K562 treated with DMSO at 1 percent for 4 hours (cell line): ENCODE measurements around the gene IL6. TPM values are rescaled to one million over a fixed set of nuclear protein-coding genes. Genes with fewer than 3 reads are reported as not detected.

Source experiments
- total RNA-seq: library from RNA; unstranded; fragments of 300-600 nt; gene quantifications from 2 replicates; pipeline ENCODE4 v1.2.3, GENCODE V29; 2022; ENCODE audit not compliant: insufficient read depth

Gene IL6
- not detected in 2 replicates for total RNA-seq

DNA sequence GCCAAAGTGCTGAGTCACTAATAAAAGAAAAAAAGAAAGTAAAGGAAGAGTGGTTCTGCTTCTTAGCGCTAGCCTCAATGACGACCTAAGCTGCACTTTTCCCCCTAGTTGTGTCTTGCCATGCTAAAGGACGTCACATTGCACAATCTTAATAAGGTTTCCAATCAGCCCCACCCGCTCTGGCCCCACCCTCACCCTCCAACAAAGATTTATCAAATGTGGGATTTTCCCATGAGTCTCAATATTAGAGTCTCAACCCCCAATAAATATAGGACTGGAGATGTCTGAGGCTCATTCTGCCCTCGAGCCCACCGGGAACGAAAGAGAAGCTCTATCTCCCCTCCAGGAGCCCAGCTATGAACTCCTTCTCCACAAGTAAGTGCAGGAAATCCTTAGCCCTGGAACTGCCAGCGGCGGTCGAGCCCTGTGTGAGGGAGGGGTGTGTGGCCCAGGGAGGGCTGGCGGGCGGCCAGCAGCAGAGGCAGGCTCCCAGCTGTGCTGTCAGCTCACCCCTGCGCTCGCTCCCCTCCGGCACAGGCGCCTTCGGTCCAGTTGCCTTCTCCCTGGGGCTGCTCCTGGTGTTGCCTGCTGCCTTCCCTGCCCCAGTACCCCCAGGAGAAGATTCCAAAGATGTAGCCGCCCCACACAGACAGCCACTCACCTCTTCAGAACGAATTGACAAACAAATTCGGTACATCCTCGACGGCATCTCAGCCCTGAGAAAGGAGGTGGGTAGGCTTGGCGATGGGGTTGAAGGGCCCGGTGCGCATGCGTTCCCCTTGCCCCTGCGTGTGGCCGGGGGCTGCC is at the start of gene IL6:
IL6 (plus strand) TSS at position 294 of the 807 bp plus-strand sequence; CDS start at position 357, 63 bp downstream.

Other genes with a start within 250 kb of the IL6 start
- gene STEAP1B, start 227.0 kb upstream of the IL6 start, total RNA-seq = 21.9 and 30.1 TPM in 2 replicates
- gene TOMM7, start 95.6 kb downstream of the IL6 start, total RNA-seq = 538 and 694 TPM in 2 replicates